Measurements from ENCODE around the gene GRK1.

The GRK1 gene

DNA sequence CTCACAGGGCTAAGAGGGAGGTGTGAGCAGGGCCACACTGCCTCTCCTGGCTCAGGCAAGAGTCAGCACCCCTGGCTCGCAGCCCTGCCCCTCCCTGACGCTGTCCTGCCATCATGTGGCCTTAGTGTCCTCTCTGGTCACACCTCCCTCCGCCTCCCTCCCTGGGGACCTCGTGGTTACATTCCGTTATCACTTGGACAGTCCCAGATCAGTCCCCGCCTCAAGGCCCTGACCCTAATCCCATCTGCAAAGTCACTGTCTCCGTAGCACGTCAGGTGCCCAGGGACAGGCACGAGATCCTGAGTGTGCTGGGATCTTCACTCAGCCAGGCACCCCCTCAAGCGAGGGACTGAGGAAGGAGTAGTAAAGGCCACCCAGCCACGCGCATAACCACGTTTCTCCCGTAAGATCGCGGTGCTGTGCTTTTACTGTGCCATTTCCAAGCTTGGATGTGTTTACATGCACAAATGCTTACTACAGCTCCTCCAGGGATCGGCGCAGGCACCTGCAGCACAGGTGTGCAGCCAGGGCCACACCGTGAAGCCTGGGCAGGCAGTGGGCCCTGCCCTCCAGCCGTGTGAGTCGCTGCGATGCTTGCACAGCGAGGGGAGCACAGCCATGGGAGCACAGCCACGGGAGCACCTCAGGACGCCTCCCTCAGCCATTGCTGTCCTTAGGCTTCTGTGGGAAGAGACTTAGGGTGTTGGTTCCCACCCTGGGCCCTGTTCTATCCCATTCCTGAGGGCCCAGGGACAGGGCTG is 81.3 kb downstream of the GRK1 start:
- H3K27me3 Mint-ChIP-seq (ENCODE audit: low read depth) = peaks cover 18% of the 10 kb centered on the region
- TF ChIP-seq, protein P1, sequence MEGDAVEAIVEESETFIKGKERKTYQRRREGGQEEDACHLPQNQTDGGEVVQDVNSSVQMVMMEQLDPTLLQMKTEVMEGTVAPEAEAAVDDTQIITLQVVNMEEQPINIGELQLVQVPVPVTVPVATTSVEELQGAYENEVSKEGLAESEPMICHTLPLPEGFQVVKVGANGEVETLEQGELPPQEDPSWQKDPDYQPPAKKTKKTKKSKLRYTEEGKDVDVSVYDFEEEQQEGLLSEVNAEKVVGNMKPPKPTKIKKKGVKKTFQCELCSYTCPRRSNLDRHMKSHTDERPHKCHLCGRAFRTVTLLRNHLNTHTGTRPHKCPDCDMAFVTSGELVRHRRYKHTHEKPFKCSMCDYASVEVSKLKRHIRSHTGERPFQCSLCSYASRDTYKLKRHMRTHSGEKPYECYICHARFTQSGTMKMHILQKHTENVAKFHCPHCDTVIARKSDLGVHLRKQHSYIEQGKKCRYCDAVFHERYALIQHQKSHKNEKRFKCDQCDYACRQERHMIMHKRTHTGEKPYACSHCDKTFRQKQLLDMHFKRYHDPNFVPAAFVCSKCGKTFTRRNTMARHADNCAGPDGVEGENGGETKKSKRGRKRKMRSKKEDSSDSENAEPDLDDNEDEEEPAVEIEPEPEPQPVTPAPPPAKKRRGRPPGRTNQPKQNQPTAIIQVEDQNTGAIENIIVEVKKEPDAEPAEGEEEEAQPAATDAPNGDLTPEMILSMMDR (IDR thresholded peaks at IDR 0.05; ENCODE audit: unreplicated experiment in 3 of 3) = no peak
- peaks cover 5% of the 10 kb centered on the region for H3K9me3 Mint-ChIP-seq
- peak overlapping the region in 1 of 3 experiments; percentile 23 for H3K4me3 Mint-ChIP-seq
- no peaks in the 10 kb centered on the region for H3K36me3 Mint-ChIP-seq (ENCODE audit: low read depth)
- peaks cover 4% of the 10 kb centered on the region for H3K4me1 Mint-ChIP-seq
- H3K27ac Mint-ChIP-seq = no peak overlapping the region

DNA sequence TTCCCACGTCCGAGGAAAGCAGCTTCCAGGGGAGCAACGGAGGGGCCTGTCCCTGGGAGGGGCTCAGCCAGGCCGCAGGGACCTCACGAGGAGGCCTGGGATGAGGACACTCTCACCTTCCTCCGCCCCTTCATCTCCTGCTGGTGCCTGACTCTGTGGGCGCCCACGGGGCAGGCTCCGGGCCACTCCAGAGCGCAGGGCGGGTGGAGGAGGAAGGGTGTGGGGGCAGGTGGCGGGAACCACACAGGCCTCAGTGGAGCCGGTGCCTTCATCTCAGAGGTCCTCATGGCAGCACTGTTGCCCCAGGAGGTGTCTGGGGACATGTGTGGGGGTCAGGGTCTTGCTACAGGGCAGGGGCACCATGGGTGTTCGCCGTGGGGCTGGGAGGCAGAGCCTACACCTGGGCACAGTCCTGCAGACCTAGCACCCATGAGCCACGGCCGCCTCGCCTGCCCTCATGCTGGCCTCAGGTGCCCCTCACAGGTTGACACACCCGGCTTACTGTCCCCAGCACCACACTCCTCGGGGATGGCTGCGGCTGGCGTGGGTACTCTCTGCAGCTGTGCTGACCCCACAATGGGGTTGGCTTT is 81.9 kb downstream of the GRK1 start:
- Mint-ChIP-seq H3K27me3 (ENCODE audit: low read depth) (peaks cover 20% of the 10 kb centered on the region), H3K27ac (no peak overlapping the region), H3K4me3 (no peak overlapping the region), H3K4me1 (peaks cover 4% of the 10 kb centered on the region), H3K36me3 (ENCODE audit: low read depth) (no peaks in the 10 kb centered on the region), H3K9me3 (peaks cover 5% of the 10 kb centered on the region)
- TF ChIP-seq, protein P1 (IDR thresholded peaks at IDR 0.05; ENCODE audit: unreplicated experiment in 3 of 3) = no peak

DNA sequence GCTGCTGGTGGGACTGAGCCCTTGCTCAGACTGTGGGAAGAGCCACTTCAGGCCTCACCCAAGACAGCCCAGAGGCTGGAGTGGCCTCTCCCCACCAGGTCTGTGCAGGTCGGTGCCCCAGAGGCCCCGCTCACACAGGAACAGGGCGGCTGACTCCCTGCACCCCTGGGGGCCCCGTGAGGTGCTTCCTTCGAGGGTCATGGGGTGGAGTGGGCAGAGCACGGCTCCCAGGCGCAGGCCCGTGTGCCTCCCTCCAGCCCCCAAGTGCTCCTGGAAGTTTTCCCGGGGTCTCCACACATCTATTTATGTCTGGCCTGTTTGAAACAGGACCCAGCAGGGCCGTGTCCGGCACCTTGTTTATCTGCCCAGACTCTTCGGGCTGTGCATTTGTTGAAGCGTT is 82.5 kb downstream of the GRK1 start:
- Mint-ChIP-seq H3K4me3 (no peak overlapping the region), H3K36me3 (ENCODE audit: low read depth) (no peaks in the 10 kb centered on the region), H3K4me1 (peaks cover 4% of the 10 kb centered on the region)

DNA sequence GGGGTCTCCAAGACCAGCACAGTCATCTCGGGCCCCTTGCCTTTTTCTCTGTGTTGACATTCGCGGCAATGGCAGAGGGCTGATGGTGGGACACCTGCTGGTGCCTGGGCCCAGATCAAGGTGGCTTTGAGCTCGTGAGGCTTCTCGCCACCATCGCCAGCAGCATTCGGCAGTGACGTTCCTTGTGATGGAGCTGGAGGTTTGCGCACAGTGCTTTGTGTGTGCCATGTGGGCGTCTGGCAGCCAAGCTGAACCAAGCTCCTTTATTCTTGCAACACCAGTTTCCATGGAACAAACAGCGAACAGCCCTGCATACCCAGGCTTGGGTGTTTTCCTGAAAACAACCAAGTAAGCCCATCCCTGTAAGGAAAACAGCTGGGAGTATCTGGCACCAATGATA is 82.9 kb downstream of the GRK1 start:
- Mint-ChIP-seq H3K4me3 (no peak overlapping the region), H3K27ac (no peak overlapping the region), H3K27me3 (ENCODE audit: low read depth) (peaks cover 25% of the 10 kb centered on the region), H3K36me3 (ENCODE audit: low read depth) (no peaks in the 10 kb centered on the region), H3K4me1 (peaks cover under 1% of the 10 kb centered on the region), H3K9me3 (peaks cover 5% of the 10 kb centered on the region)
- TF ChIP-seq, protein P1 (IDR thresholded peaks at IDR 0.05; ENCODE audit: unreplicated experiment in 3 of 3) = no peak

More for the DNA sequence above, 82.5 kb downstream of the GRK1 start:
- peaks cover 21% of the 10 kb centered on the region for H3K27me3 Mint-ChIP-seq (ENCODE audit: low read depth)
- TF ChIP-seq, protein P1 (IDR thresholded peaks at IDR 0.05; ENCODE audit: unreplicated experiment in 3 of 3) = no peak
- H3K9me3 Mint-ChIP-seq = peaks cover 5% of the 10 kb centered on the region
- H3K27ac Mint-ChIP-seq = no peak overlapping the region

DNA sequence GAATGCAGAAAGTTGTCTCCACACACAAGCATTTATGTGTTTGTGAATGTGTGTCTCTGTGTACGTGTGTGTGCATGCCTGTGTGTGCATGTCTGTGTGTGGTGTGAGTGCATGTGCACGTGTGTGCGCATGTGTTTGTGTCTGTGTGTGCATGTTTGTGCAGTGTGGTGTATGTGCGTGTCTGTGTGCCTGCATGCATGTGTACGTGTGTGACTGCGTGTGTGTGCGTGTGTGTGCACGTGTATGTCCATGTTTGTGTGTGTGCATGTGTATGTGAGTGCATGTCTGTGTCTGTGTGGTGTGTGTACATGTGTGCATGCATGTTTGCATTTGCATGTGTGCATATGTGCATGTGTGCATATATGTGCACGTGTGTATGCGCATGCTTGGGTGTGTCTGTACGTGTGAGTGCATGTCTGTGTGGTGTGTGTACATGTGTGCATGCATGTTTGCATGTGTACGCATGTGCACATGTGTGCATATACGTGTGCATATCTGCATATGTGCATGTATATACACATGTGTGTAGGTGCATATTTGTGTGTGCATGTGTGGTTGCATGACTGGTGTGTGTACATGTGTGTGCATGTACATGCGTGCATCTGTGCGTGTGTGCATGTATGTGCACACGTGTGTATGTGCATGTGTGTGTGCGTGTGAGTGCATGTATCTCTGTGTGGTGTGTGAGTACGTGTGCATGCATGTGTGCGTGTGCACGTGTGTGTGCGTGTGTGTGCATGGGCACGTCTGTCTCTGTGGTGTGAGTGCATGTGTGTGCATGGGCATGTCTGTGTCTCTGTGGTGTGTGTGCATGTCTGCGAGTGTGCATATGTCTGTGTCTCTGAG is 83.8 kb downstream of the GRK1 start:
- TF ChIP-seq, protein P1 (IDR thresholded peaks at IDR 0.05; ENCODE audit: unreplicated experiment in 3 of 3) = no peak
- Mint-ChIP-seq H3K36me3 (ENCODE audit: low read depth) (no peaks in the 10 kb centered on the region), H3K27me3 (ENCODE audit: low read depth) (peaks cover 28% of the 10 kb centered on the region), H3K4me1 (no peaks in the 10 kb centered on the region), H3K27ac (no peak overlapping the region), H3K4me3 (peak overlapping the region in 1 of 3 experiments; percentile 10), H3K9me3 (peaks cover 5% of the 10 kb centered on the region)
